Measurements from ENCODE around the gene SLC33A1.

Gene SLC33A1

DNA sequence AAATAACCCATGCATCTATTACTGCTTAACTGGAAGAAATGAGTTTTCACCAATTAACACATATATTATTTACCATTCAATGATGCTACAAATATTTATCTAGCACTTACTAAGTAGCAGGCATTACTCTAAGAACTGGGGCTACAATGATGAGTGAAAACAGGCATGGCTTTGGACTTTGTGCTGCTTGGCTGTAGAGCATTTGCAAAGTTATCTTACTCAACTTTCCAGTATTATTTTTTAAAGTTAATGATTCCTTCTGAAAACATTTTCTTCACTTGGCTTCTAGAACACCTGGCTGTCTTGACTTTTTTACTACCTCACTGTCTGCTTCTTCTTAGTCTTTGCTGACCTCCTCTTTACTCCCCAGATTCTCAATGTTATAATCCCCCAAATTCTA, 49.9 kb downstream of the SLC33A1 start:
- no peak for DNase-seq (ENCODE audit: low spot score)

GRCh38 chr3:155792532-155792931, 61.7 kb downstream of the SLC33A1 start:
- no peak for TF ChIP-seq CTCF (IDR thresholded peaks at IDR 0.05; ENCODE audit: extremely low read depth, missing control alignments)
- DNase-seq (ENCODE audit: low spot score): no peak

More for the DNA sequence above, 49.9 kb downstream of the SLC33A1 start:
- TF ChIP-seq CTCF (IDR thresholded peaks at IDR 0.05; ENCODE audit: extremely low read depth, missing control alignments): no peak

DNA sequence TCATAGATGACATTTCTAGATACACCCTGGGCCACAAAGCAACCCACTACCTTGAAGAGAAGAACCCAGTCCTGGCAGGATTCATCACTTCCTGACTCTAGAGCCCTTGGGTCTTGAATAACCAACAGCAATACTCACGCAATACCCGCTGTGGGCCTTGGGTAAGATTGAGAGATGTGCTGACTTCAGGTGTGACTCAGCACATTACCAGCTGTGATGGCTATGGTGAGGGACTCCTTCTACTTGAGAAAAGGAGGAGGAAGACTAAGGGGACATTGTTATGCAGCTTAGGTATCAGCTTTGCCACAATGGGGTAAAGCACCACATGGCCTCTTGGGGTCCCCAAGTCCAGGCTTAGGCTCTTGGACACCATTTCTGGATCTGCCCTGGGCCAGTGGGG, 63.0 kb downstream of the SLC33A1 start:
- TF ChIP-seq CTCF (IDR thresholded peaks at IDR 0.05; ENCODE audit: extremely low read depth, missing control alignments): no peak
- no peak for DNase-seq (ENCODE audit: low spot score)

- no peak for DNase-seq (ENCODE audit: low spot score)
- no peak for TF ChIP-seq CTCF (IDR thresholded peaks at IDR 0.05; ENCODE audit: extremely low read depth, missing control alignments)
Measured at GRCh38 chr3:155790272-155790925, 63.8 kb downstream of the SLC33A1 start.

GRCh38 chr3:155785662-155786295, 68.4 kb downstream of the SLC33A1 start:
- no peak for DNase-seq (ENCODE audit: low spot score)
- no peak for TF ChIP-seq CTCF (IDR thresholded peaks at IDR 0.05; ENCODE audit: extremely low read depth, missing control alignments)

GRCh38 chr3:155782390-155782953, 71.8 kb downstream of the SLC33A1 start:
- no peak for TF ChIP-seq CTCF (IDR thresholded peaks at IDR 0.05; ENCODE audit: extremely low read depth, missing control alignments)
- DNase-seq (ENCODE audit: low spot score): no peak

GRCh38 chr3:155780291-155780690, 73.9 kb downstream of the SLC33A1 start:
- DNase-seq (ENCODE audit: low spot score): no peak
- TF ChIP-seq CTCF (IDR thresholded peaks at IDR 0.05; ENCODE audit: extremely low read depth, missing control alignments): no peak

Data from GM20000 (cell line).